HFF-Myc (cell line): ENCODE measurements around the gene NME7.

Experiments
- DNase-seq: peaks from one replicate; pipeline ENCODE4 v3.0.0-alpha.2; 2011; ENCODE audit warnings: low read depth; ENCODE audit errors: extremely low read depth
- H3K4me3 ChIP-seq: replicated peaks from 2 replicates; pipeline ENCODE4 v1.5.1; 2011; ENCODE audit warnings: low read depth, mild to moderate bottlenecking, control low read depth, low read length
- TF ChIP-seq, protein P1 (sequence below): IDR thresholded peaks from 2 replicates; pipeline ENCODE4 v1.5.1; 2012; ENCODE audit warnings: mild to moderate bottlenecking, low read depth, low read length, control low read depth; ENCODE audit errors: missing control alignments

NME7 gene

GRCh38 chr1:169305948-169306347 is 61.6 kb downstream of the NME7 start:
- TF ChIP-seq, protein P1, sequence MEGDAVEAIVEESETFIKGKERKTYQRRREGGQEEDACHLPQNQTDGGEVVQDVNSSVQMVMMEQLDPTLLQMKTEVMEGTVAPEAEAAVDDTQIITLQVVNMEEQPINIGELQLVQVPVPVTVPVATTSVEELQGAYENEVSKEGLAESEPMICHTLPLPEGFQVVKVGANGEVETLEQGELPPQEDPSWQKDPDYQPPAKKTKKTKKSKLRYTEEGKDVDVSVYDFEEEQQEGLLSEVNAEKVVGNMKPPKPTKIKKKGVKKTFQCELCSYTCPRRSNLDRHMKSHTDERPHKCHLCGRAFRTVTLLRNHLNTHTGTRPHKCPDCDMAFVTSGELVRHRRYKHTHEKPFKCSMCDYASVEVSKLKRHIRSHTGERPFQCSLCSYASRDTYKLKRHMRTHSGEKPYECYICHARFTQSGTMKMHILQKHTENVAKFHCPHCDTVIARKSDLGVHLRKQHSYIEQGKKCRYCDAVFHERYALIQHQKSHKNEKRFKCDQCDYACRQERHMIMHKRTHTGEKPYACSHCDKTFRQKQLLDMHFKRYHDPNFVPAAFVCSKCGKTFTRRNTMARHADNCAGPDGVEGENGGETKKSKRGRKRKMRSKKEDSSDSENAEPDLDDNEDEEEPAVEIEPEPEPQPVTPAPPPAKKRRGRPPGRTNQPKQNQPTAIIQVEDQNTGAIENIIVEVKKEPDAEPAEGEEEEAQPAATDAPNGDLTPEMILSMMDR: no peak
- no peak for DNase-seq
- no peak overlapping the region for H3K4me3 ChIP-seq

DNA sequence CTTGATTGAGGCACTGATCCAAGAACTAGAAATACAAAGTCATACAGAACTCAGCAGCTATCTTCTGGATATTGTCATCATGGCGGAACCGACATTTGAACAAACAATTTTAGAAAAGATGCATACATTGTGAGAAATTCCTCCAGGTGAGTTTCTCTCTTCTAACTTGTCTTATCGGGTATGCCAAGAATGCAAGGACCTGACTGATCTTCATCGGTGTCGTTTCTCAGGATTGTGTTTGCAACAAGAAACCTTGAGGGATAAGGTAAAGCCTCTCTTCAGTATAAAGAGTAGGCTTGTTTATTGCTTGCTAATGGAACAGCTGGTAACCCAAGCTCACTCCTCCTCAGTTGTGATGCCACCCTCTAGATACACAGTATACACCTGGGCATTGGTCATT is 62.2 kb downstream of the NME7 start:
- DNase-seq: no peak
- TF ChIP-seq, protein P1: no peak
- H3K4me3 ChIP-seq: no peak overlapping the region

DNA sequence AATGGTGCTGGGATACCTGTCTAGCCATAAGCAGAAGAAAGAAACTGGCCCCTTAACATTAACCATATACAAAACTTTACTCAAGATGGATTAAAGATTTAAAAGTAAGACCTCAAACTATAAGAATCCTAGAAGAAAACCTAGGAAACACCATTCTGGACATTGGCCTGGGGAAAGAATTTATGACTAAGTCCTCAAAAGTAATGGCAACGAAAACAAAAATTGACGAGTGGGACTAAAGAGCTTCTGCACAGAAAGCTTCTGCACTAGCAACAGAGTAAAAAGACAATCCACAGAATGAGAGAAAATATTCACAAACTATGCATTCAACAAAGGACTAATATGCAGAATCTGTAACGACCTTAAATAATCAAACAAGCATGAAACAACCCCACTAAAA is 66.7 kb downstream of the NME7 start:
- TF ChIP-seq, protein P1: no peak
- no peak overlapping the region for H3K4me3 ChIP-seq
- DNase-seq: no peak

- no peak overlapping the region for H3K4me3 ChIP-seq
- no peak for DNase-seq
- TF ChIP-seq, protein P1: no peak
These were observed 69.2 kb downstream of the NME7 start for GRCh38 chr1:169298441-169298840.

GRCh38 chr1:169295846-169296245 is 71.8 kb downstream of the NME7 start:
- no peak overlapping the region for H3K4me3 ChIP-seq
- DNase-seq: no peak
- TF ChIP-seq, protein P1: no peak

- no peak overlapping the region for H3K4me3 ChIP-seq
- DNase-seq: no peak
- TF ChIP-seq, protein P1: no peak
These were observed 72.2 kb downstream of the NME7 start for GRCh38 chr1:169295425-169295824.

DNA sequence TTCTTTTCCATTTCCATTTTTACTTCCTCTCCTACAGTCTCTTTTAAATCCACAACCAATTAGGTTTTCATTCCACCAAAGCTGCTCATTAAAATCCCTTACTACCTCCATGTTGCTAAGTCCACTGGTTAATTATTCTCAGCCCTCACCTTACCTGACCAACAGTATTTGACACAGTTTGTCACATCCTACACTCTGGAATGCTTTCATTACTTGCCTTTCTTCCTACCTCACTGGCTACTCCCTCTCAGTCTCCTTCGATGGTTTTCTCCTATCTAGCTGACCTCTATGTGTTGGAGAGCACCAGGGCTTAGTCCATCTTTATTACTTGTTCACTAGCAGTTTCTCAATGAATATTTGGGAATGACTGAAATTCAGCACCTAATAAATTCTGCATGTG is 78.6 kb downstream of the NME7 start:
- H3K4me3 ChIP-seq: no peak overlapping the region
- DNase-seq: no peak
- TF ChIP-seq, protein P1: no peak
